ENCODE data around the gene GHRL. TPM values are rescaled to one million over a fixed set of nuclear protein-coding genes. Genes with fewer than 3 reads are reported as not detected.

Gene GHRL
- total and polyA plus RNA-seq, 2 donors from 2014 or later = 0.73 to 1.2 TPM

DNA sequence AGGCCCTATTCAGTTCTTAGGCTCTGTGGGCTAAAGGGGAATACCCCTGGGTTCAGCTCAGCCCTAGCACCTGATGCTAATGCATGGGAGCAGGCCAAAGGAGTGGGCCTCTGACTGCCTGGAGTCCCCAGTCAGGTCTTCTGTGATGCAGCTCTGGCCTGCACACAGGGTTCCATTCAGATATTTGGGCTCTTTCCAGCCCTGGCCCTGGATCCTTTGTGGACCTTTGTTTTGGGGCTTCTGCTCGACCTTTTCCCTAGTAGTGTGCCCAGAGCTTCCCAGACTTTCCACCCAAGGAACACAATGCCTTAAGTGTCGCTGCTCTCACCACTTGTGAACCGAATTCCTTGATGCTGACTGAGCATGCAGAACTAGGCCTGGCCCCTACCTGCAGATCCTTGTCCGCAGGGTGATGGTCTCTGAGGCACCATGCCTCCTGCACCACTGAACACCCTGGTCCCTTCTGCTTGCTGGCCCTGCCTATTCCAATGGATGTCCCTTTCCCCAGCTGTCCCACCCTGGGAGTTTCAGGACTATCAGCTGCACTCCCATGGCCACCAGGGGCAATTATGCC, 23.1 kb upstream of the GHRL start:
- no peak for FAIRE-seq
- Histone ChIP-seq H3K9ac (ENCODE audit: low read length in 3 of 3) (no peak overlapping the region), H3K4me1 (ENCODE audit: control insufficient read depth in 2 of 3, insufficient read depth in 2 of 3, low read depth in 1 of 3, low read length in 3 of 3) (peaks cover 0 to 23% (median 3%) of the 10 kb centered on the region in 3 donors), H3K4me3 (ENCODE audit: low read length in 3 of 3) (no peak overlapping the region), H3K9me3 (ENCODE audit: control insufficient read depth in 2 of 3, insufficient read depth in 1 of 3, low read length in 3 of 3) (no peaks in the 10 kb centered on the region), H3K27me3 (ENCODE audit: control insufficient read depth, insufficient read depth, low read length) (no peaks in the 10 kb centered on the region), H3K27ac (ENCODE audit: low read depth in 2 of 2, low read length in 2 of 2) (no peak overlapping the region), H3K36me3 (ENCODE audit: control insufficient read depth in 2 of 3, insufficient read depth in 3 of 3, low read length in 3 of 3) (peaks cover 15 to 64% (median 44%) of the 10 kb centered on the region in 3 donors)
- DNase-seq = no peak
- intact Hi-C loops (cut with DNase I) = no loop called here
- TF ChIP-seq, protein P1, sequence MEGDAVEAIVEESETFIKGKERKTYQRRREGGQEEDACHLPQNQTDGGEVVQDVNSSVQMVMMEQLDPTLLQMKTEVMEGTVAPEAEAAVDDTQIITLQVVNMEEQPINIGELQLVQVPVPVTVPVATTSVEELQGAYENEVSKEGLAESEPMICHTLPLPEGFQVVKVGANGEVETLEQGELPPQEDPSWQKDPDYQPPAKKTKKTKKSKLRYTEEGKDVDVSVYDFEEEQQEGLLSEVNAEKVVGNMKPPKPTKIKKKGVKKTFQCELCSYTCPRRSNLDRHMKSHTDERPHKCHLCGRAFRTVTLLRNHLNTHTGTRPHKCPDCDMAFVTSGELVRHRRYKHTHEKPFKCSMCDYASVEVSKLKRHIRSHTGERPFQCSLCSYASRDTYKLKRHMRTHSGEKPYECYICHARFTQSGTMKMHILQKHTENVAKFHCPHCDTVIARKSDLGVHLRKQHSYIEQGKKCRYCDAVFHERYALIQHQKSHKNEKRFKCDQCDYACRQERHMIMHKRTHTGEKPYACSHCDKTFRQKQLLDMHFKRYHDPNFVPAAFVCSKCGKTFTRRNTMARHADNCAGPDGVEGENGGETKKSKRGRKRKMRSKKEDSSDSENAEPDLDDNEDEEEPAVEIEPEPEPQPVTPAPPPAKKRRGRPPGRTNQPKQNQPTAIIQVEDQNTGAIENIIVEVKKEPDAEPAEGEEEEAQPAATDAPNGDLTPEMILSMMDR (IDR thresholded peaks at IDR 0.05; ENCODE audit: borderline replicate concordance, extremely low read depth, insufficient read depth) = no peak

DNA sequence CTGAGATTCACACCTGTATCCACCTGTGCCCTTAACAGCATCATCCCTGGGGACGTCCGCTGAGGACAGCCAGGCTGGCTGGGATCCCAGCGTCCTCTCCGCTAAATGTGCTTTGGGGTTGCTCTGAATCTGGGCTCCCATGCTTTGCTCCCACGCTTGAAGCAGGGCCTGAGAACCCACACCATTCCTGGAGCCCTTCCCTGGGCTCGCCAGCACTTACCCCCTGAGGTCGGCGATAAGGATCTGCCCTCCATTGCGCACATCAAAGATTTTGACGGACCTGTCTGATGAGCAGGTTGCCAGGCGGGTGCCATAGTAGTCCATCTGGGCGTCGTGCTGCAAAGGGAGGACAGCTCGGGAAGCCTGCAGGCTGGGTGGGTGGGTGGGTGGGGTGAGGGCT, 22.4 kb upstream of the GHRL start:
- FAIRE-seq (no peak), DNase-seq (no peak)
- TF ChIP-seq, protein P1 (IDR thresholded peaks at IDR 0.05; ENCODE audit: borderline replicate concordance, extremely low read depth, insufficient read depth) = no peak
- Histone ChIP-seq H3K4me1 (ENCODE audit: control insufficient read depth in 2 of 3, insufficient read depth in 2 of 3, low read depth in 1 of 3, low read length in 3 of 3) (peaks cover 0 to 19% (median 3%) of the 10 kb centered on the region in 3 donors), H3K27ac (ENCODE audit: low read depth in 2 of 2, low read length in 2 of 2) (no peak overlapping the region), H3K27me3 (ENCODE audit: control insufficient read depth, insufficient read depth, low read length) (no peaks in the 10 kb centered on the region), H3K9ac (ENCODE audit: low read length in 3 of 3) (no peak overlapping the region), H3K9me3 (ENCODE audit: control insufficient read depth in 2 of 3, insufficient read depth in 1 of 3, low read length in 3 of 3) (no peaks in the 10 kb centered on the region), H3K36me3 (ENCODE audit: control insufficient read depth in 2 of 3, insufficient read depth in 3 of 3, low read length in 3 of 3) (peaks cover 15 to 68% (median 44%) of the 10 kb centered on the region in 3 donors), H3K4me3 (ENCODE audit: low read length in 3 of 3) (no peak overlapping the region)
- intact Hi-C loops (cut with DNase I) = no loop called here

DNA sequence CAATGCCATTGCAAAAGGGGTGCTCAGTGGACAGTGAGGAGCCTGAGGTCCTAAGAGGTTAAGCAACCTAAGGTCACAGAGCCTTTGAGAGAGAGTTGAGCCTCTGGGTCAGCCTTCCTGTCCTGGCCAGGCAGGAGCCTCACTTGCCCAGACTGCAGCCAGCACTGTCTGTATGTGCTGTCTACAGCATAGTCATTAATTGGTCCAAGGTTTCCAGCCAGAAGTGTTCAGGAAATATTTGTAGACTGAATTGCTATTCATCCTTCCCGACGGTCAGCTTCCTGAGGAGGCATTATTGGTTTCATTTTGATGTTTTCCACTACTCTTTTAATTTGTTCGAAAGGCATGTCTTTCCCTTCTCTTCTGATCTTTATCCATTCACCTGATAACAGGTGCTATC, 20.1 kb upstream of the GHRL start:
- Histone ChIP-seq H3K4me1 (ENCODE audit: control insufficient read depth in 2 of 3, insufficient read depth in 2 of 3, low read depth in 1 of 3, low read length in 3 of 3) (peaks cover 0 to 4% (median 0%) of the 10 kb centered on the region in 3 donors), H3K9ac (ENCODE audit: low read length in 3 of 3) (no peak overlapping the region), H3K27ac (ENCODE audit: low read depth in 2 of 2, low read length in 2 of 2) (no peak overlapping the region), H3K36me3 (ENCODE audit: control insufficient read depth in 2 of 3, insufficient read depth in 3 of 3, low read length in 3 of 3) (peaks cover 12 to 58% (median 43%) of the 10 kb centered on the region in 3 donors), H3K9me3 (ENCODE audit: control insufficient read depth in 2 of 3, insufficient read depth in 1 of 3, low read length in 3 of 3) (no peaks in the 10 kb centered on the region), H3K4me3 (ENCODE audit: low read length in 3 of 3) (no peak overlapping the region), H3K27me3 (ENCODE audit: control insufficient read depth, insufficient read depth, low read length) (no peaks in the 10 kb centered on the region)
- intact Hi-C loops (cut with DNase I) = no loop called here
- DNase-seq (no peak), FAIRE-seq (no peak)
- TF ChIP-seq, protein P1 (IDR thresholded peaks at IDR 0.05; ENCODE audit: borderline replicate concordance, extremely low read depth, insufficient read depth) = no peak

DNA sequence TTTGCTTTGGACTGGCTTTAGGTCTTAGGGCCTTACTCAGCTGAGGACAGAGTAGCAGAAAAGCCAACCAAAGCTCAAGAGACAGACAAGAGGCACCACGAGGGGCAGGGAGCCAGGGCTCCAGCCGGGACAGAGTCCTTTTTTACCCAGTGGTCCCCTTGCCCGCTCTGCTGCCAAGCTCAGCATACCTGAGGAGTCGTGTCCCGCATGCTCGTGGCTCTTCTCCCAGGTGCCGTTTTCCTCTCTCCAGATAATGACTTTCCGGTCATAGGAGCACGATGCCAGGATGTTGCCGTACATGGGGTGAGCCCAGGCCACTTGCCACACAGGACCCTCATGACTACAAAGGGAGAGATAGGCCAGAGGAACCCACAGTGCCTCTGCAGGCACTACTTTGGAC, 19.6 kb upstream of the GHRL start:
- no peak overlapping the region for H3K9ac ChIP-seq (ENCODE audit: low read length in 3 of 3)
- H3K27me3 ChIP-seq (ENCODE audit: control insufficient read depth, insufficient read depth, low read length) = no peaks in the 10 kb centered on the region
- TF ChIP-seq, protein P1 (IDR thresholded peaks at IDR 0.05; ENCODE audit: borderline replicate concordance, extremely low read depth, insufficient read depth) = no peak
- H3K9me3 ChIP-seq (ENCODE audit: control insufficient read depth in 2 of 3, insufficient read depth in 1 of 3, low read length in 3 of 3) = no peaks in the 10 kb centered on the region
- H3K4me3 ChIP-seq (ENCODE audit: low read length in 3 of 3) = no peak overlapping the region
- intact Hi-C loops (cut with DNase I) = no loop called here
- H3K4me1 ChIP-seq (ENCODE audit: control insufficient read depth in 2 of 3, insufficient read depth in 2 of 3, low read depth in 1 of 3, low read length in 3 of 3) = peaks cover 0 to 2% (median 0%) of the 10 kb centered on the region in 3 donors
- H3K27ac ChIP-seq (ENCODE audit: low read depth in 2 of 2, low read length in 2 of 2) = no peak overlapping the region
- peaks cover 9 to 58% (median 43%) of the 10 kb centered on the region in 3 donors for H3K36me3 ChIP-seq (ENCODE audit: control insufficient read depth in 2 of 3, insufficient read depth in 3 of 3, low read length in 3 of 3)
- no peak for DNase-seq
- FAIRE-seq = no peak

Measured in kidney (tissue), 14 donors.